Sciatic nerve (tissue), 2 donors: ENCODE data around the gene ARPC4. TPM values are rescaled to one million over a fixed set of nuclear protein-coding genes. Genes with fewer than 3 reads are reported as not detected.
"Not testable (repeated sequence)": the region's sequence is repeated elsewhere in the genome, so short reads cannot be mapped to it uniquely, and the experiment has no call there.

ENCODE experiments used
- ATAC-seq: fragments of 200-7000 bp; cut with Tn5 transposase; one replicate; pipeline ENCODE4 v1.9.1; 2020; ENCODE audit warnings: mild to moderate bottlenecking, moderate library complexity
- DNase-seq: peaks from one replicate; pipeline ENCODE4 v3.0.0-alpha.2; 2020; ENCODE audit warnings: low spot score
- intact Hi-C: fragments of 100-400 bp; cut with DNase I; formaldehyde crosslinking; loops from one replicate; pipeline ENCODE4 v1.14.2; 2022
- total RNA-seq: library from RNA; stranded (reverse); fragmentation: NEBNext Ultra II Directional; extraction: Animal tissue kit (Norgen Biotek cat#: 25700); gene quantifications from one replicate; pipeline ENCODE4 v1.2.1, GENCODE V29; 2021
- donor health status: DM: no; HTN: no; CAD: no.
- donor health status: DM: no; HTN: no; CAD: no.

ARPC4 gene
- total RNA-seq, 1 donor from 2014 or later: 117 TPM

- ATAC-seq (peak; percentile 3), DNase-seq (no peak)
- intact Hi-C loops: no loop called here
These were observed 23.9 kb upstream of the ARPC4 start for GRCh38 chr3:9769012-9769411.

GRCh38 chr3:9769426-9770275 is 23.2 kb upstream of the ARPC4 start, which contains the start of gene CAMK1:
TSS of gene CAMK1 (minus strand) at chr3:9769947. CDS start at chr3:9767749, 2,198 bp downstream.
- ATAC-seq (peak; percentile 95), DNase-seq (peak; percentile 91)
- intact Hi-C loops: no loop called here

DNA sequence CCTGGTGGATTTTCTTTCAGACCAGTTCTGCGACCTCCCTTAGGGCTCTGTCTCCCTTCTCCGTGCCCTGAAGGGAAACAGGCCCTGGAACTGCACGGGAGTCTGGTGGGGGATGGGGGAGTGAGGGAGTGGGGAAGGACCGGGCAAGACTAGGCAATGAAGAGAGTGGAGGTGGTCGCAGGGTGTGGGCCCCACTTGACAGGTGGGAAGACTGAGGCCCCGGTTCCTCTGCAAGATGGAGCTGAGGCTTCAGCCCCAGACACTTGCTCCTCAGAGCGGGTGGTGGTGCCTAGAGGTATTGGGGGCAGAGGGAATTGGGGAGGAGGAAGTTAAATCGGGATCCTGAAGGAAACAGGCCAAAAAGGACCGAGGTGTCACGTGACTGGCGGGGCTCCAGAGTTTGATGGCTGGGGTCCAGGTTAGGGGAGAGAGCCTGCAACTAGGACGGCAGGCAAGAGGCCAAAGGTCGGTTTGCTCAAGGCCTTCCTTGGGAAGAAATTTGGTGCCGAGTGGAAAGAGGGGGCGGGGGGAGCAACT is 22.5 kb upstream of the ARPC4 start:
- DNase-seq (peak; percentile 95), ATAC-seq (peak; percentile 75)
- intact Hi-C loops: no loop called here

DNA sequence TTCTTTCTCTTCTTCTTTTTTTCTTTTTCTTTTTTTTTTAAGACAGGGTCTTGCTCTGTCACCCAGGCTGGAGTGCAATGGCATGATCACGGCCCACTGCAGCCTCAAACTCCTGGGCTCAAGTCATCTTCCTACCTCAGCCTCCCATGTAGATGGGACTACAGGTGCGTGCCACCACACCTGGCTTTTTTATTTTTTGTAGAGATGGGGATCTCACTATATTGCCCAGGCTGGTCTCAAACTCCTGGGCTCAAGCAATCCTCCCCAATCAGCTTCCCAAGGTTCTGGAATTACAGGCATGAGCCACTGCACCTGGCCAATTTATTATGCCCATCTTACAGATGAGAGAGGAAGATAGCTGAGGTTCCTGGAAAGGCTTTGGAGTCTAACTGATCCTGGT is 21.9 kb upstream of the ARPC4 start:
- intact Hi-C loops, DNase-seq, ATAC-seq: not testable (repeated sequence)

DNA sequence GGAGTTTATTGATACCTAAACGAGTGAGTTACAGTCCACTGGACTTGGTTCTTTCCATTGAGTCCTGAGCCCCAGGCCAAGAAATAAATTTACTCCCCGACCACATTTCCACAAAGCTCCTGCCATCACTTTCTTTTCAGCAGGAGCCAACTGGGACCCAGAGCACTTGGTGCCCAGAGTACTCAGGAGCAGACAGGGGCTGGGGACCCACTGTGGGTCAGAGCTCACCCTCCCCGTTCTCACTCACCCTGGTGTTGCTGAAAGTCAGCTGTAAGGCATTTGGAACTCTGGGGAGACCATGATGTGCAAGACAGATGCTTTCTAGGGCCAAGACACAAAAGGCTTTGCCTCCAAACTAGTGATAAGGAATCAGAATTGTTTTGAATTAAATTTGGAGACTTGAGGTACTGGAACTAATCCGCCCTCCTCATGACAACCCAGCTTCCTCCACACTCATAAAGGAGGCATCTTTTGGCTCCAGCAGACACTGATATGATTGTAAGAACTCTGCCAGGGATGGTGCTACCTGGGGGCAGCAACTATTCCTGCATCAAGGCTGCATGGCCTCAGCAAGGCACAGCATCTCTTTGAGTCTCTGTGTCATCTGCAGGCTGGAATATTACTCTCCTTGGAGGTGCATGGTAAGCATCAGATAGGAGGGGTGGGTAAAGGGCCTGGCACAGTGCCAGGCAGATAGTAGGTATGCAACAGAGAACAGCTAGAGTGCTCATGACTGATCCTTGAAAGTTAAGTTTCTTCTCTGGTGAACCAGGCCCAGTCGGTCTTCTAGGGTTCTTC is 15.8 kb upstream of the ARPC4 start:
- DNase-seq (no peak), ATAC-seq (no peak)
- intact Hi-C loops: no loop called here

- ATAC-seq (no peak), DNase-seq (no peak)
- intact Hi-C loops: no loop called here
These were observed 15.2 kb upstream of the ARPC4 start for GRCh38 chr3:9777694-9778021.

DNA sequence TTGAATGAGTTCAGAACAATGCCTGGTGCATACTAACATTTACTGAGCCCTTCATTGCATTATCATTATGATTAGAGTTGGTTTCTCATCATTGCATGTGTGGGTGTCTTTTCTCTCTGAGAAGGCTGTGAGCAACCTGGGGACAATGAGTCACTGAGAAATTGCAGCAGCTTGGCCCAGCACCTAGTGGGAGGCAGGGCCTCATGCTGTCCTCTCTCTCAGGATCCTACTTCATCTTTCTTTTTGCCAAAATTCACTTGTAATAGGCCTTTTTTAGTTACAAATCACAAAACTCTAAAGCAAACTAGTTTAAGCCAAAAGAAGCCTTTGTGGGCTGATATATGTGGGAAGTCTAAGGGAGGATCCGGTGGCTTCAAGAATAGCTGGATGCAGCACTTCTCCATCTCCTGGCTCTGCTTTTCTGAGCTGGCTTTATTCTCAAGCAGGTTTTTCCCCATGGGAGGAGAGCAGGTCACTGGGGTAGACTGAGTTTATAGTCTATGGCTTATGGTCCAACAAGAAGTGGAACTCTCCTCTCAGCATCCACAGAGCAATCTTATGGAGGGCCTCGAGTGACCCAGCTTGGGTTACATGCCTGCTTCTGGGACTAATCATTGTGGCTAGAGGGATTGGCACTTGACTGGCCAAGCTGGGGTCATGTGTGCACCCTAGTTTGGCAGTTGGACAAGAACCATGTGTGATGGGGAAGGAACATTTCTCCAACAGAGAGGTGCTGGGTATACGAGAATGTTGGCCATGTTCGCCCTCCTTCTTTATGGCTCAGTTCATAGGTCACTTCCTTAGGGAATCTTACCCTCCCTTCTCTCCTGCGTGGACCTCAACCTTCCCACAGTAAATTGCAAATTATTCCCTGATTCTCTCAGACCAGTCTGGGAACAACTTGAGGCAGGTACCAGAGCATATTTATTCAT is 14.5 kb upstream of the ARPC4 start:
- no peak for DNase-seq

GRCh38 chr3:9779075-9779593 is 13.7 kb upstream of the ARPC4 start:
- DNase-seq (no peak), ATAC-seq (no peak)
- intact Hi-C loops: no loop called here

More for the DNA sequence above, 14.5 kb upstream of the ARPC4 start:
- intact Hi-C loops: no loop called here
- peak; percentile 50 for ATAC-seq

GRCh38 chr3:9779721-9780457 is 13.0 kb upstream of the ARPC4 start:
- no peak for DNase-seq
- intact Hi-C loops: no loop called here
- peak; percentile 63 for ATAC-seq

DNA sequence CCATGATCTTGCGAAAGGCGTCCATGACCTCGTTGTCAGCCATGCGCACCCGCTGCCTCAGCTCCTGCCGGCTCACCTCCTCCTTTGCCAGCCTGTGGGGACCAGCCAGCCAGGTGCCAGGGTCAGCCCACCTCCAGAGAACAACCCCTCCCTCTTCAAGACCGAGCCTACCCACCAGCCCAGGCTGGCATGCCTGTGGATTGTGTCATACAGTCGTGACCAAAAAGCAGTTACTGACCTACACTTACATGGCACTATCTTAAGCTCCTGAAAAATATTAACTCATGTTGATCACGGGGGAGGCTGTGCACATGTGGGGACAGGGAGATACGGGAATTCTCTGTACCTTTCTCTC is 12.4 kb upstream of the ARPC4 start:
- ATAC-seq: peak; percentile 12
- no peak for DNase-seq
- intact Hi-C loops: no loop called here

GRCh38 chr3:9780910-9781309 is 12.0 kb upstream of the ARPC4 start:
- ATAC-seq: no peak
- no peak for DNase-seq
- intact Hi-C loops: no loop called here

DNA sequence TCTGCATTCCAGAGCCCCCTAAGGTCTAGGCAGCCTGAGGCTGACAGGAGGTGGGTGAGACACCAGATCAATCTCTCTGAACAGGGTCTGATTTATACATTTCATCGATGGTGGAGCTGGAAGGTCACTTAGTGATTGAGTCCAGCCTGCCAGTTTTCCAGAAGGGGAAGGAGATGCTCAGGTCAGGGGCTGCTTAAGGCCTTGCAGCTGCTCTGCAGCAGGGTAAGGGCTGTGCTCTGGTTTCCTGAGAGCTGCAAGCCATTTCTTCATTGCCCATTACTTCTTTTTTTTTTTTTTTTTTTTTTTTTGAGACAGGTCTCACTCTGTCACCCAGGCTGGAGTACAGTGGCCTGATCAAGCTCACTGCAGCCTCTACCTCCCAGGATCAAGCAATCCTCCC is 11.3 kb upstream of the ARPC4 start:
- intact Hi-C loops: no loop called here
- ATAC-seq: no peak
- no peak for DNase-seq

GRCh38 chr3:9781978-9782603 is 10.8 kb upstream of the ARPC4 start:
- ATAC-seq (no peak), DNase-seq (no peak)
- intact Hi-C loops: no loop called here

DNA sequence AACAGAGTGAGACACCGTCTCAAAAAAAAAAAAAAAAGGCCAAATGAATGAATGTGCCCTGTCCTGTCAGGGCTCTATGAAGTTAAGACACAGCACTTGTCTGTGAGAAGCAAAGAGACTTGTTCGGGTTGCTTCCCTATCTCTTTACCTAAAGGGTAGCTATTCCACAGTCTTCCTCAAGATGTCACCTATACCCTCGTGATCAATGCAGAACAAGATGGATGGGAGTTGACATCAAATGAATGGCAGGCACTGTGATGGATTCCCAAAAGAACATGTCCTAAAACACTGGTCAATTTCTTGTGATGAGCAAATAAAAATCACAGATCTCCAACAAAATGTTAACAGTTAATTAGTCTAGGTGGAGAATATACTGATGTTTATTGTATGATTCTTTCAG is 10.1 kb upstream of the ARPC4 start:
- intact Hi-C loops: no loop called here
- ATAC-seq (no peak), DNase-seq (no peak)

DNA sequence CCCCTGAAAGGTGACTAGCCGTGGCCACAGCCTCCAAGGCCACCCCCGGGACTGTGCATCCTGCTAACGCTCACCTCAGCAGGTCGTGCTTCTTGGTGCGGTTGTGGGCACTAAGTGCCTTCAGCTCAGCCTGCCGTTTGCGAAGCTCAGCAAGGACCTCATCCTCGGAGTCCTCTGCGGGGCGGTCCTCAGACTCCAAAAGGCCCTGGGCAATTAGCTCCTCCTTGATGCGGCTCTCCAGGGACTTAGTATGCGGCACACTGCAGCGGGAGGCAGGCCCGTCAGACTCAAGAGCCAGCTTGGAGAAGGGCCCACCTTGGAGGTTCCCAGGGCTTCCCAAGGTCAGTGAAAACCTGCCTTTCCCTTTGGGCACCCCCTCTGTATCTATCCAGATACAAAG is 8.9 kb upstream of the ARPC4 start:
- ATAC-seq: no peak
- intact Hi-C loops: no loop called here
- DNase-seq: no peak

DNA sequence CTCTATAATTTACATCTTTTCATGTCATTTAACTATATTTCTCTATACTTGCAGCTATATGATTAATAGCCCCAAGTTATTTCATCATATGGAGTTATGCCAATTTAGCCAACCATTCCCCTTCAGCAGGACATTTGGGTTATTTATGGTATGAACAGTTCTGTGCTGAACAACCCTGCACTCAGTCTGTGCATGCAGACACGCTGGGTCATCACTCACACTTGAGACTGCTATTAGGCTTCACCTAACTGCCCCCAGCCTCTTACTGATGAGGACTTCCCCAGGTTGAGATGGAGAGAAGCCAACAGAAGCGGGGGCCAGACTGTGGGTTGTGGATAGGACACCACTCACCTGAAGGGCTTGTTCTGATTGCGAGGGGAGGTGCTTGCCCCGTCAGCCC is 7.9 kb upstream of the ARPC4 start:
- no peak for DNase-seq
- ATAC-seq: no peak
- intact Hi-C loops: no loop called here

GRCh38 chr3:9785602-9786001 is 7.3 kb upstream of the ARPC4 start:
- DNase-seq: no peak
- no peak for ATAC-seq
- intact Hi-C loops: no loop called here

DNA sequence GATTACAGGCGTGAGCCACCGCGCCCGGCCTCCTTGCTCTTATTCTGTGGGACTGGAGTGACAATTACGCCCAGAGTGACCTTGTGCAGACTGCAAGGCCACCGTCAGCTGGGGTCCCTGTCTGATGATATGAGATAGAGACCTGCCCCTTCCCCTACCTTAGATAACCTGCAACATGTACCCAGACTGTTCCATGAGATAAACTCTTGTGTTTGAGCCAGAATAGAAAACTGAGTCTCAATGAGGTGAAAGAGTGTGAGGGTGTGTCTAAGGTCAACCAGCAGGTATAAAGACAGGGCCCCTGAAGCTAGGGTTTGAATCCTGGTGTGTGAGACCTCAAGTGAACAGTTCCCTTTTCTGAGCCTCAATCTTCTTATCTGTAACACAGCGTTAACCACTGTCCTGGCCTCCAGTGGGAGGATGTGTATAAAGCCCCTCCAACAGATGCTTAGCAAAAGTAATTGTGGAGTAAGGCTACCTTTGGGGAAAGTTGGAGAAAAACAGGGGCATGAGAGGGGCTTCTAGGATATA is 6.6 kb upstream of the ARPC4 start:
- DNase-seq (no peak), ATAC-seq (no peak)
- intact Hi-C loops: no loop called here
